ENCODE data around the gene CLCF1. TPM values are rescaled to one million over a fixed set of nuclear protein-coding genes. Genes with fewer than 3 reads are reported as not detected.
A peak's percentile ranks its signal among the peaks of the same experiment; 100 is the strongest.

Gene CLCF1
- total RNA-seq: 2.0 and 3.0 TPM in 2 replicates

GRCh38 chr11:67372993-67373647, at the start of gene CLCF1:
Gene CLCF1, minus strand, starts transcription at chr11:67373598. Its CDS starts 59 bp downstream, at chr11:67373539.
- peak; percentile 68 for DNase-seq

GRCh38 chr11:67422891-67423290, 49.5 kb upstream of the CLCF1 start:
- no peak for DNase-seq

- no peak for DNase-seq
Measured at GRCh38 chr11:67421430-67422031, 48.1 kb upstream of the CLCF1 start.

GRCh38 chr11:67420646-67421429, 47.4 kb upstream of the CLCF1 start:
- DNase-seq: peak; percentile 93

- no peak for DNase-seq
Measured at GRCh38 chr11:67420147-67420645, 46.8 kb upstream of the CLCF1 start.

- no peak for DNase-seq
Measured at GRCh38 chr11:67419325-67420049, 46.1 kb upstream of the CLCF1 start.

GRCh38 chr11:67418476-67419281, 45.3 kb upstream of the CLCF1 start:
- DNase-seq: no peak

GRCh38 chr11:67417425-67417824, 44.0 kb upstream of the CLCF1 start:
- no peak for DNase-seq

- peak; percentile 36 for DNase-seq
Measured at GRCh38 chr11:67416416-67417335, 43.3 kb upstream of the CLCF1 start.

GRCh38 chr11:67415501-67416304, 42.3 kb upstream of the CLCF1 start, which contains the start of gene CARNS1:
Gene CARNS1, plus strand, starts transcription at chr11:67415678. Its CDS starts 522 bp downstream, at chr11:67416200.
- no peak for DNase-seq

- no peak for DNase-seq
Measured at GRCh38 chr11:67413266-67413849, 40.0 kb upstream of the CLCF1 start.

- DNase-seq: no peak
Measured at GRCh38 chr11:67412495-67413179, 39.2 kb upstream of the CLCF1 start.

- DNase-seq: no peak
Measured at GRCh38 chr11:67411785-67412152, 38.4 kb upstream of the CLCF1 start.

GRCh38 chr11:67410984-67411784, 37.8 kb upstream of the CLCF1 start:
- DNase-seq: no peak

- no peak for DNase-seq
Measured at GRCh38 chr11:67410369-67410831, 37.0 kb upstream of the CLCF1 start.

- no peak for DNase-seq
Measured at GRCh38 chr11:67409781-67410368, 36.5 kb upstream of the CLCF1 start.

GRCh38 chr11:67409261-67409666, 35.9 kb upstream of the CLCF1 start:
- DNase-seq: no peak
